A673 (cell line): ENCODE data around the gene GAB1. TPM values are rescaled to one million over a fixed set of nuclear protein-coding genes. Genes with fewer than 3 reads are reported as not detected.

Experiments
- BruUV-seq: library from RNA; stranded (reverse); fragments of 400-500 nt; replicated peaks from 2 replicates; lab custom pipeline; 2021; lab: Mats Ljungman, UMichigan
- CTCF ChIA-PET: fragments of 300-600 bp; sonication (Branson Sonifier 250); formaldehyde crosslinking; loops from one replicate; lab custom pipeline; 2022; ENCODE audit warnings: antibody characterized with exemption; lab: Charles Lee
- POLR2A ChIA-PET: fragments of 300-600 bp; sonication (Branson Sonifier 250); formaldehyde crosslinking; loops from one replicate; lab custom pipeline; 2022; ENCODE audit warnings: antibody characterized with exemption; ENCODE audit not compliant: low non-redundant PET; lab: Charles Lee
- DNase-seq: peaks from one replicate; pipeline ENCODE4 v3.0.0-alpha.2; 2015; ENCODE audit warnings: low spot score
- H3K27ac ChIP-seq: fragments of 200-600 bp; sonication (generic); 2 replicates; pipeline ENCODE4 v1.5.1; 2016; ENCODE audit warnings: mixed run types, low read depth, mild to moderate bottlenecking, mixed read lengths, antibody characterized with exemption, low read length; ENCODE audit not compliant: poor library complexity, severe bottlenecking
- H3K27me3 ChIP-seq: fragments of 200-600 bp; sonication (generic); replicated peaks from 2 replicates; pipeline ENCODE4 v1.6.1; 2017; ENCODE audit warnings: mixed run types, low read depth, mild to moderate bottlenecking, mixed read lengths, antibody characterized with exemption, low read length; ENCODE audit not compliant: insufficient read depth, poor library complexity
- H3K36me3 ChIP-seq: fragments of 200-600 bp; sonication (generic); 2 replicates; pipeline ENCODE4 v1.6.1; 2016; ENCODE audit warnings: mixed run types, mild to moderate bottlenecking, mixed read lengths, antibody characterized with exemption, low read length; ENCODE audit not compliant: insufficient read depth, poor library complexity, severe bottlenecking
- H3K4me1 ChIP-seq: fragments of 200-600 bp; sonication (generic); 2 replicates; pipeline ENCODE4 v1.6.1; 2017; ENCODE audit warnings: mixed run types, mild to moderate bottlenecking, mixed read lengths, antibody characterized with exemption, low read length; ENCODE audit not compliant: insufficient read depth, poor library complexity, severe bottlenecking
- H3K4me3 ChIP-seq: fragments of 200-600 bp; sonication (generic); 2 replicates; pipeline ENCODE4 v1.5.1; 2016; ENCODE audit warnings: low read depth, mixed run types, mild to moderate bottlenecking, mixed read lengths, low read length; ENCODE audit not compliant: poor library complexity, severe bottlenecking
- H3K9me3 ChIP-seq: fragments of 200-600 bp; sonication (generic); 2 replicates; pipeline ENCODE4 v1.6.1; 2016; ENCODE audit warnings: mixed run types, low read depth, mild to moderate bottlenecking, mixed read lengths, antibody characterized with exemption, low read length; ENCODE audit not compliant: poor library complexity, severe bottlenecking
- EZH2 ChIP-seq: fragments of 200-600 bp; sonication (generic); IDR thresholded peaks from 2 replicates; pipeline ENCODE4 v1.6.1; 2017; ENCODE audit warnings: borderline replicate concordance, low read depth, mild to moderate bottlenecking, mixed read lengths, antibody characterized with exemption, low read length; ENCODE audit not compliant: poor library complexity, severe bottlenecking
- intact Hi-C: fragments of 100-400 bp; cut with micrococcal nuclease; formaldehyde crosslinking; loops from one replicate; pipeline ENCODE4 v1.10.0; 2022; ENCODE audit not compliant: unreplicated experiment
- total RNA-seq: library from RNA; stranded (reverse); gene quantifications from 2 replicates; pipeline ENCODE4 v1.2.3, GENCODE V29; 2021
- TF ChIP-seq, protein P1 (sequence below): fragments of 300-800, 200-600 bp; sonication (generic); conservative IDR thresholded peaks from 2 replicates; pipeline ENCODE4 v1.5.1; 2017; ENCODE audit warnings: low read depth, mild to moderate bottlenecking, antibody characterized with exemption, low read length, moderate library complexity, mixed read lengths

GAB1 gene
- total RNA-seq, 1 experiment from 2014 or later: 27.6 TPM

DNA sequence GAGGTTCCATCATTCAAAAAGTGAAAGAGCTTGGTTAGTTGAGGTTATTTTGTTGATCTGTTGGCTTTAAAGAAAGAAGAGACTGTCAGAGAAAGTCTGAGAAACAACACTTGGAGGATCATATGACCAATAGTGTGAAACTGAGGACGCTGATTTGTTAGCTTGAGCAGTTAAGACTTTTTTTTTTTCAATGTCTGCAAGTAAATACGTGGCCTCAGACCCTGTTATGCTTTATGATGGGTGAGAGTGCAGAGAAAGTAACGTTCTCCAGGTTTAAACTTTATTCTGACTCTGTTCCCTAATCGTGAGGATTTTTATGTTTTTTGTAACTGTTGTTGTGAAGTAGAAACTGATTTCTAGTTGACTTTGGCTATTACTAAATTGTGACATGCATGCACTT, 45.9 kb downstream of the GAB1 start:
- POLR2A ChIA-PET: interaction anchor here (0.7 kb wide), 1 partner anchor 120 kb away, joined by 3 read pairs; no protein-coding TSS in a partner anchor
- peak overlapping the region; percentile 8 for H3K4me3 ChIP-seq
- CTCF ChIA-PET: no interaction called here
- H3K9me3 ChIP-seq: no peaks in the 10 kb centered on the region
- peak overlapping the region; percentile 28 for H3K27ac ChIP-seq
- H3K27me3 ChIP-seq: no peaks in the 10 kb centered on the region
- H3K36me3 ChIP-seq: no peaks in the 10 kb centered on the region
- intact Hi-C loops: no loop called here
- H3K4me1 ChIP-seq: peaks cover 42% of the 10 kb centered on the region
- no peak for DNase-seq
- TF ChIP-seq, protein P1, sequence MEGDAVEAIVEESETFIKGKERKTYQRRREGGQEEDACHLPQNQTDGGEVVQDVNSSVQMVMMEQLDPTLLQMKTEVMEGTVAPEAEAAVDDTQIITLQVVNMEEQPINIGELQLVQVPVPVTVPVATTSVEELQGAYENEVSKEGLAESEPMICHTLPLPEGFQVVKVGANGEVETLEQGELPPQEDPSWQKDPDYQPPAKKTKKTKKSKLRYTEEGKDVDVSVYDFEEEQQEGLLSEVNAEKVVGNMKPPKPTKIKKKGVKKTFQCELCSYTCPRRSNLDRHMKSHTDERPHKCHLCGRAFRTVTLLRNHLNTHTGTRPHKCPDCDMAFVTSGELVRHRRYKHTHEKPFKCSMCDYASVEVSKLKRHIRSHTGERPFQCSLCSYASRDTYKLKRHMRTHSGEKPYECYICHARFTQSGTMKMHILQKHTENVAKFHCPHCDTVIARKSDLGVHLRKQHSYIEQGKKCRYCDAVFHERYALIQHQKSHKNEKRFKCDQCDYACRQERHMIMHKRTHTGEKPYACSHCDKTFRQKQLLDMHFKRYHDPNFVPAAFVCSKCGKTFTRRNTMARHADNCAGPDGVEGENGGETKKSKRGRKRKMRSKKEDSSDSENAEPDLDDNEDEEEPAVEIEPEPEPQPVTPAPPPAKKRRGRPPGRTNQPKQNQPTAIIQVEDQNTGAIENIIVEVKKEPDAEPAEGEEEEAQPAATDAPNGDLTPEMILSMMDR: no peak
- TF ChIP-seq EZH2: no peak
- BruUV-seq: no TSS peak

DNA sequence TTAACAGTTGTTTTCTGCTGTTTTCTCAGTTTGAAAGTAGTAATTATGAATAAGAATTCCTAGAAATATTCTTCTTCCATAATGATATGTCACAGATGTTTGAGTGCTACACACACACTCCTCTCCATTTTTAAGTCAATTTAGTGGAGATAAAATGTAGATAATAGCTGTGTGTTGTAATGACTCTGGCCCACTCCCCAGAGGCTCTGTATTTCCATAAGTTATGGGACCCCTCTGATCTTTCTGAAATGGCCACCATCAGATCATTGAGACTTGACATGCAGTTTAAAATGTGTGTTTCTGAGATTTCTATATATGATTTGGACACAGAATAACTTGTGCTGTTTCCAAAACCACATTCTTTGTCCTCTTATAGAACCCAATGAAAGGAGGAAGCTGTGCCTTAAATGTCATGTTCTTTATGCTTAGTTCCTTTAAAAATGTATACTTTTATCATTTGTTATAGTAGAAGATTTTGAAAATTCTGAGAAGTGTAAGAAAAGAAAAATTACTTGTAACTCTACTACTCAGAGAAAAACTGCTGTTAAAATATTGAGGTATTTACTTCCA, 46.4 kb downstream of the GAB1 start:
- peaks cover 41% of the 10 kb centered on the region for H3K4me1 ChIP-seq
- no peaks in the 10 kb centered on the region for H3K36me3 ChIP-seq
- H3K9me3 ChIP-seq: no peaks in the 10 kb centered on the region
- ChIA-PET CTCF (no interaction called here), POLR2A (interaction anchor here (0.7 kb wide), 1 partner anchor 119 kb away, joined by 3 read pairs; no protein-coding TSS in a partner anchor)
- peak overlapping the region; percentile 28 for H3K27ac ChIP-seq
- no peak for TF ChIP-seq EZH2
- TF ChIP-seq, protein P1: no peak
- BruUV-seq: no TSS peak
- no peaks in the 10 kb centered on the region for H3K27me3 ChIP-seq
- intact Hi-C loops: no loop called here
- no peak for DNase-seq
- H3K4me3 ChIP-seq: peak overlapping the region; percentile 8

DNA sequence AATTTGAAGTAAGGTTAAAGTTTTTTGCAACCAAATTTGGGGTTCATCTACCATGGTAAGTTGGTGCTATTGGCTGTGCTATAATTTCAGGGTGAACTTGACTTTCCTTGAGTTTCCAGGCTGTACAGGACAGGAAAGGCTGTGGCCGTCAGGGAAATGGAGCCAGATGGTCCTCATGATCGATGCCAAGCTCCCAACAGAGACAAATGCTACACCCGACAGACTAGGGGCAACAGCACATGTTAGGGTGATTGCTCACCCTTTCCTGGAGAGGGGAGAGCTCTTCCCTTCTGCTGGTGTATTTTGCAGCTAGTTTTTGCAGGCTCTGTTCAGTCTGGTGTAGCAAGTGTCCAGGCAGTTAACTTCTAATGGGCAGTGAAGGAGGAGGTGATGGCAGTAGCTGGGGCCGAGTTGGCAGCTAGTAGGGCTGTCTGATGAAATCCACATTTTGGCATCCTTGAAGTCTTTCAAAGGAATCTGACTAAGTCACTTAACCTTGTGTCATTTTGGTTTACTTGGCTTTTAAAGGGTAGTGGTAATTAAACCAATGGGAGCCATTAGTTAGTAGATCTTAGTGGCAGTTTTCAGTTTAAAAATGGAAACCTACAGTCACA, 47.8 kb downstream of the GAB1 start:
- Histone ChIP-seq H3K4me1 (peaks cover 47% of the 10 kb centered on the region), H3K27ac (no peak overlapping the region), H3K36me3 (no peaks in the 10 kb centered on the region), H3K27me3 (no peaks in the 10 kb centered on the region), H3K4me3 (no peak overlapping the region), H3K9me3 (no peaks in the 10 kb centered on the region)
- intact Hi-C loops: no loop called here
- ChIA-PET CTCF (no interaction called here), POLR2A (no interaction called here)
- DNase-seq: no peak
- TF ChIP-seq, protein P1: no peak
- no peak for TF ChIP-seq EZH2
- BruUV-seq: no TSS peak
